Urinary bladder (tissue), 2 donors: ENCODE results near the gene SLC27A5. TPM values are rescaled to one million over a fixed set of nuclear protein-coding genes. Genes with fewer than 3 reads are reported as not detected.

Experiments used
- polyA plus RNA-seq: library from polyadenylated mRNA; stranded (reverse); fragments of 200-250 nt; gene quantifications from one replicate; pipeline ENCODE4 v1.2.3, GENCODE V29; 2013
- small RNA-seq: library from RNA; depleted of rRNA; stranded (forward); fragments of <200 nt; gene quantifications from one replicate; pipeline ENCODE3, GENCODE V24; 2014
- total RNA-seq: library from RNA; depleted of rRNA; stranded (reverse); fragments of >200 nt; gene quantifications from one replicate; pipeline ENCODE4 v1.2.3, GENCODE V29; 2014
- donor health status: healthy.

SLC27A5 gene
- total and polyA plus RNA-seq, 2 donors, result 3.5 to 16.8 TPM

Small RNAs within 50 kb of the gene (small RNA-seq; reads per million reads assigned to genes)
- gene MIR6807 (not detected), gene RN7SL525P (not detected), gene RN7SL693P (not detected), gene RNU6-1337P (not detected)

Other genes starting within 250 kb of the SLC27A5 start
- 7.8 TPM for gene ZNF8, start 233.0 kb downstream of the SLC27A5 start, total RNA-seq
- gene ZNF8, start 233.0 kb downstream of the SLC27A5 start, polyA plus RNA-seq, result 1.8 TPM
- gene ERVK3-1, start 206.6 kb downstream of the SLC27A5 start, total RNA-seq, result 30.1 TPM
- gene ERVK3-1, start 206.6 kb downstream of the SLC27A5 start, polyA plus RNA-seq, result 33.9 TPM
- gene ZSCAN22, start 185.0 kb downstream of the SLC27A5 start, total RNA-seq, result 2.9 TPM
- 1.6 TPM for gene ZSCAN22, start 185.0 kb downstream of the SLC27A5 start, polyA plus RNA-seq
- gene A1BG, start 158.5 kb downstream of the SLC27A5 start, total RNA-seq, result 0.69 TPM
- gene A1BG, start 158.5 kb downstream of the SLC27A5 start, polyA plus RNA-seq, result 19.3 TPM
- gene ZNF497, start 149.2 kb downstream of the SLC27A5 start, total RNA-seq, result 2.1 TPM
- 0.73 TPM for gene ZNF497, start 149.2 kb downstream of the SLC27A5 start, polyA plus RNA-seq
- gene ZNF837, start 131.0 kb downstream of the SLC27A5 start, total RNA-seq, result 1.5 TPM
- gene ZNF837, start 131.0 kb downstream of the SLC27A5 start, polyA plus RNA-seq, result 1.6 TPM
- gene RPS5, start 124.7 kb downstream of the SLC27A5 start, total RNA-seq, result 1,214 TPM
- gene RPS5, start 124.7 kb downstream of the SLC27A5 start, polyA plus RNA-seq, result 1,879 TPM
- not detected for gene RNF225, start 116.3 kb downstream of the SLC27A5 start, total RNA-seq
- gene RNF225, start 116.3 kb downstream of the SLC27A5 start, polyA plus RNA-seq, result 0.11 TPM
- gene ZNF584, start 103.3 kb downstream of the SLC27A5 start, total RNA-seq, result 13.6 TPM
- 18.5 TPM for gene ZNF584, start 103.3 kb downstream of the SLC27A5 start, polyA plus RNA-seq
- 11.9 TPM for gene ZNF132, start 71.8 kb downstream of the SLC27A5 start, total RNA-seq
- 2.3 TPM for gene ZNF132, start 71.8 kb downstream of the SLC27A5 start, polyA plus RNA-seq
- 6.6 TPM for gene ZNF324B, start 60.4 kb downstream of the SLC27A5 start, total RNA-seq
- 5.4 TPM for gene ZNF324B, start 60.4 kb downstream of the SLC27A5 start, polyA plus RNA-seq
- gene ZNF324, start 44.9 kb downstream of the SLC27A5 start, total RNA-seq, result 9.5 TPM
- 8.6 TPM for gene ZNF324, start 44.9 kb downstream of the SLC27A5 start, polyA plus RNA-seq
- gene ZNF446, start 35.6 kb downstream of the SLC27A5 start, total RNA-seq, result 6.0 TPM
- gene ZNF446, start 35.6 kb downstream of the SLC27A5 start, polyA plus RNA-seq, result 16.2 TPM
- gene ZBTB45, start 7.8 kb upstream of the SLC27A5 start, total RNA-seq, result 3.3 TPM
- 18.4 TPM for gene ZBTB45, start 7.8 kb upstream of the SLC27A5 start, polyA plus RNA-seq
- gene TRIM28, start 32.1 kb upstream of the SLC27A5 start, total RNA-seq, result 177 TPM
- gene TRIM28, start 32.1 kb upstream of the SLC27A5 start, polyA plus RNA-seq, result 282 TPM
- 38.4 TPM for gene CHMP2A, start 43.1 kb upstream of the SLC27A5 start, total RNA-seq
- gene CHMP2A, start 43.1 kb upstream of the SLC27A5 start, polyA plus RNA-seq, result 212 TPM
- gene UBE2M, start 46.6 kb upstream of the SLC27A5 start, total RNA-seq, result 31.0 TPM
- 69.3 TPM for gene UBE2M, start 46.6 kb upstream of the SLC27A5 start, polyA plus RNA-seq
- gene MZF1, start 61.3 kb upstream of the SLC27A5 start, total RNA-seq, result 12.4 TPM
- 22.1 TPM for gene MZF1, start 61.3 kb upstream of the SLC27A5 start, polyA plus RNA-seq